ENCODE measurements around the gene MLLT3. TPM values are rescaled to one million over a fixed set of nuclear protein-coding genes. Genes with fewer than 3 reads are reported as not detected.

The MLLT3 gene
- total and polyA plus RNA-seq, 10 donors, result 2.8 to 15.2 (median 10.6) TPM

GRCh38 chr9:20396509-20396908 lies 225.8 kb downstream of the MLLT3 start:
- Histone ChIP-seq H3K36me3 (no peaks in the 10 kb centered on the region), H3K4me3 (no peak overlapping the region), H3K27ac (no peak overlapping the region), H3K9me3 (no peaks in the 10 kb centered on the region), H3K27me3 (replicated peaks in 1 of 7) (no peaks in the 10 kb centered on the region), H3K4me1 (peaks cover 0 to 8% (median 0%) of the 10 kb centered on the region in 6 donors)
- intact Hi-C loops (cut with DNase I; ENCODE audit: low total_unique reads), result no loop called here
- DNase-seq, result no peak
- 76 to 91% (median 86%) methylated on average over 2 of the region's 2 CpGs for WGBS, 5 donors
- TF ChIP-seq CTCF (IDR thresholded peaks at IDR 0.05 in 8 of 11, conservative IDR thresholded peaks at IDR 0.05 in 3 of 11) (no peak), POLR2A (IDR thresholded peaks at IDR 0.05) (no peak), POLR2AphosphoS5 (IDR thresholded peaks at IDR 0.05) (no peak)

GRCh38 chr9:20395651-20396050 lies 226.6 kb downstream of the MLLT3 start:
- no peaks in the 10 kb centered on the region for H3K27me3 ChIP-seq (replicated peaks in 1 of 7)
- TF ChIP-seq POLR2AphosphoS5 (IDR thresholded peaks at IDR 0.05) (no peak), POLR2A (IDR thresholded peaks at IDR 0.05) (no peak), CTCF (IDR thresholded peaks at IDR 0.05 in 8 of 11, conservative IDR thresholded peaks at IDR 0.05 in 3 of 11) (no peak)
- no peak for DNase-seq
- H3K27ac ChIP-seq, result no peak overlapping the region
- 54 to 68% (median 57%) methylated on average over 2 of the region's 2 CpGs for WGBS, 5 donors
- intact Hi-C loops (cut with DNase I; ENCODE audit: low total_unique reads), result no loop called here
- H3K4me3 ChIP-seq, result no peak overlapping the region
- no peaks in the 10 kb centered on the region for H3K9me3 ChIP-seq
- peaks cover 0 to 8% (median 0%) of the 10 kb centered on the region in 6 donors for H3K4me1 ChIP-seq
- H3K36me3 ChIP-seq, result no peaks in the 10 kb centered on the region

- no peak for DNase-seq
- Histone ChIP-seq H3K4me1 (peaks cover 0 to 8% (median 0%) of the 10 kb centered on the region in 6 donors), H3K9me3 (no peaks in the 10 kb centered on the region), H3K27ac (no peak overlapping the region), H3K36me3 (no peaks in the 10 kb centered on the region), H3K4me3 (no peak overlapping the region), H3K27me3 (replicated peaks in 1 of 7) (no peaks in the 10 kb centered on the region)
- intact Hi-C loops (cut with DNase I; ENCODE audit: low total_unique reads), result no loop called here
- WGBS, 5 donors, result 74 to 88% (median 81%) methylated on average over 5 of the region's 5 CpGs
- TF ChIP-seq POLR2A (IDR thresholded peaks at IDR 0.05) (no peak), POLR2AphosphoS5 (IDR thresholded peaks at IDR 0.05) (no peak), CTCF (IDR thresholded peaks at IDR 0.05 in 8 of 11, conservative IDR thresholded peaks at IDR 0.05 in 3 of 11) (no peak)
Measured at GRCh38 chr9:20394969-20395368, 227.3 kb downstream of the MLLT3 start.

GRCh38 chr9:20391208-20391607 lies 231.1 kb downstream of the MLLT3 start:
- H3K4me1 ChIP-seq, result no peaks in the 10 kb centered on the region
- H3K27ac ChIP-seq, result no peak overlapping the region
- no peak overlapping the region for H3K4me3 ChIP-seq
- intact Hi-C loops (cut with DNase I; ENCODE audit: low total_unique reads), result no loop called here
- no peaks in the 10 kb centered on the region for H3K27me3 ChIP-seq (replicated peaks in 1 of 7)
- no peaks in the 10 kb centered on the region for H3K36me3 ChIP-seq
- WGBS, 5 donors, result 93 to 100% (median 94%) methylated on average over 1 of the region's 1 CpG
- no peaks in the 10 kb centered on the region for H3K9me3 ChIP-seq
- no peak for DNase-seq
- no peak for TF ChIP-seq POLR2A (IDR thresholded peaks at IDR 0.05)
- TF ChIP-seq POLR2AphosphoS5 (IDR thresholded peaks at IDR 0.05), result no peak
- TF ChIP-seq CTCF (IDR thresholded peaks at IDR 0.05 in 8 of 11, conservative IDR thresholded peaks at IDR 0.05 in 3 of 11), result no peak

Data from spleen (tissue), 11 donors.